ENCODE data around the gene PET100. TPM values are rescaled to one million over a fixed set of nuclear protein-coding genes. Genes with fewer than 3 reads are reported as not detected.

PET100 gene
- total and polyA plus RNA-seq, 2 experiments from 2014 or later: 8.6 to 636 TPM

DNA sequence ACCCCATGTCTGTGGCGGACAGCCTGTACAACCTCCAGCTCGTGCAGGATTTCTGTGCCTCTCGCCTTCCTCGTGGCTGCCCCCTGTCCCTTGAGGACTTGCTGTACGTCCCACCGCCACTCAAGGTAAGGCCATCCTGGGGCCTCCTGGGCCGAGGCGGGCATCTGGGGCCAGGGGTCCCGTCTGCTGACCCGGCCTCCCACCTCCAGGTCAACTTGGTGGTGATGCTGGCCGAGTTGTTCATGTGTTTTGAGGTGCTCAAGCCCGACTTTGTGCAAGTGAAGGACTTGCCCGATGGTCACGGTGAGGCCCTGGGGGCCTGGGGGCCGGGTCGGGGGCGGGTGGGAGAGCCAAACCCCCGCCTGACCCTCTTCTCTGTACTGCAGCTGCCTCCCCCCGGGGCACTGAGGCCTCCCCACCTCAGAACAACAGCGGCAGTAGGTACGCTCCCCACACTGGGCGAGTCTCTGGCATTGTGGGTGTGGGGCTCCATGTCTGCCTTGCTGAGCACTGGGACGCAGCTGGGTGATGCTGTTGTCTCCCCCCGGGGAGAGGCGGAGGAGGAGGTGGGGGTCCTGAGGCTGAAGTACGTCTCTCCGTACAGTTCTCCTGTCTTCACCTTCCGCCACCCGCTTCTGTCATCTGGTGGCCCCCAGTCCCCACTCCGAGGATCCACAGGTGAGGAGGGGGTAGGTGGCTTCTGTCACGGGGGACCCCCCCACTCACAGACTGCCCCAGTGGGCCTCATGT lies 18.9 kb upstream of the PET100 start:
- peaks cover 3% of the 10 kb centered on the region; the same call in 2 of the 3 replicates for H3K4me1 Mint-ChIP-seq
- Histone ChIP-seq H4K20me1 (replicated peaks; ENCODE audit: insufficient read depth) (peaks cover 4% of the 10 kb centered on the region; the same call in 1 of the 2 replicates), H2AFZ (no peak overlapping the region), H3K4me2 (no peak overlapping the region), H3K4me1 (ENCODE audit: insufficient read depth) (no peaks in the 10 kb centered on the region), H3K27me3 (ENCODE audit: insufficient read depth) (no peaks in the 10 kb centered on the region), H3K36me3 (ENCODE audit: insufficient read depth) (no peaks in the 10 kb centered on the region; the same call in 1 of the 2 replicates), H3F3A (replicated peaks; ENCODE audit: low read depth) (no peaks in the 10 kb centered on the region), H3K9me2 (ENCODE audit: insufficient read depth) (no peaks in the 10 kb centered on the region), H3K27ac (ENCODE audit: low read depth) (no peak overlapping the region), H3K4me3 (no peak overlapping the region), H3K79me2 (replicated peaks; ENCODE audit: insufficient read depth) (no peaks in the 10 kb centered on the region)
- no peak for TF ChIP-seq JUNB (IDR thresholded peaks at IDR 0.05; ENCODE audit: unreplicated experiment)
- TF ChIP-seq EZH2phosphoT487 (IDR thresholded peaks at IDR 0.05; ENCODE audit: unreplicated experiment): no peak
- TF ChIP-seq CREB1 (CRISPR knock-in tag; IDR thresholded peaks at IDR 0.05; ENCODE audit: low read depth): no peak
- no peak for TF ChIP-seq POLR2AphosphoS5 (IDR thresholded peaks at IDR 0.05; ENCODE audit: low read depth)
- TF ChIP-seq, protein P1, sequence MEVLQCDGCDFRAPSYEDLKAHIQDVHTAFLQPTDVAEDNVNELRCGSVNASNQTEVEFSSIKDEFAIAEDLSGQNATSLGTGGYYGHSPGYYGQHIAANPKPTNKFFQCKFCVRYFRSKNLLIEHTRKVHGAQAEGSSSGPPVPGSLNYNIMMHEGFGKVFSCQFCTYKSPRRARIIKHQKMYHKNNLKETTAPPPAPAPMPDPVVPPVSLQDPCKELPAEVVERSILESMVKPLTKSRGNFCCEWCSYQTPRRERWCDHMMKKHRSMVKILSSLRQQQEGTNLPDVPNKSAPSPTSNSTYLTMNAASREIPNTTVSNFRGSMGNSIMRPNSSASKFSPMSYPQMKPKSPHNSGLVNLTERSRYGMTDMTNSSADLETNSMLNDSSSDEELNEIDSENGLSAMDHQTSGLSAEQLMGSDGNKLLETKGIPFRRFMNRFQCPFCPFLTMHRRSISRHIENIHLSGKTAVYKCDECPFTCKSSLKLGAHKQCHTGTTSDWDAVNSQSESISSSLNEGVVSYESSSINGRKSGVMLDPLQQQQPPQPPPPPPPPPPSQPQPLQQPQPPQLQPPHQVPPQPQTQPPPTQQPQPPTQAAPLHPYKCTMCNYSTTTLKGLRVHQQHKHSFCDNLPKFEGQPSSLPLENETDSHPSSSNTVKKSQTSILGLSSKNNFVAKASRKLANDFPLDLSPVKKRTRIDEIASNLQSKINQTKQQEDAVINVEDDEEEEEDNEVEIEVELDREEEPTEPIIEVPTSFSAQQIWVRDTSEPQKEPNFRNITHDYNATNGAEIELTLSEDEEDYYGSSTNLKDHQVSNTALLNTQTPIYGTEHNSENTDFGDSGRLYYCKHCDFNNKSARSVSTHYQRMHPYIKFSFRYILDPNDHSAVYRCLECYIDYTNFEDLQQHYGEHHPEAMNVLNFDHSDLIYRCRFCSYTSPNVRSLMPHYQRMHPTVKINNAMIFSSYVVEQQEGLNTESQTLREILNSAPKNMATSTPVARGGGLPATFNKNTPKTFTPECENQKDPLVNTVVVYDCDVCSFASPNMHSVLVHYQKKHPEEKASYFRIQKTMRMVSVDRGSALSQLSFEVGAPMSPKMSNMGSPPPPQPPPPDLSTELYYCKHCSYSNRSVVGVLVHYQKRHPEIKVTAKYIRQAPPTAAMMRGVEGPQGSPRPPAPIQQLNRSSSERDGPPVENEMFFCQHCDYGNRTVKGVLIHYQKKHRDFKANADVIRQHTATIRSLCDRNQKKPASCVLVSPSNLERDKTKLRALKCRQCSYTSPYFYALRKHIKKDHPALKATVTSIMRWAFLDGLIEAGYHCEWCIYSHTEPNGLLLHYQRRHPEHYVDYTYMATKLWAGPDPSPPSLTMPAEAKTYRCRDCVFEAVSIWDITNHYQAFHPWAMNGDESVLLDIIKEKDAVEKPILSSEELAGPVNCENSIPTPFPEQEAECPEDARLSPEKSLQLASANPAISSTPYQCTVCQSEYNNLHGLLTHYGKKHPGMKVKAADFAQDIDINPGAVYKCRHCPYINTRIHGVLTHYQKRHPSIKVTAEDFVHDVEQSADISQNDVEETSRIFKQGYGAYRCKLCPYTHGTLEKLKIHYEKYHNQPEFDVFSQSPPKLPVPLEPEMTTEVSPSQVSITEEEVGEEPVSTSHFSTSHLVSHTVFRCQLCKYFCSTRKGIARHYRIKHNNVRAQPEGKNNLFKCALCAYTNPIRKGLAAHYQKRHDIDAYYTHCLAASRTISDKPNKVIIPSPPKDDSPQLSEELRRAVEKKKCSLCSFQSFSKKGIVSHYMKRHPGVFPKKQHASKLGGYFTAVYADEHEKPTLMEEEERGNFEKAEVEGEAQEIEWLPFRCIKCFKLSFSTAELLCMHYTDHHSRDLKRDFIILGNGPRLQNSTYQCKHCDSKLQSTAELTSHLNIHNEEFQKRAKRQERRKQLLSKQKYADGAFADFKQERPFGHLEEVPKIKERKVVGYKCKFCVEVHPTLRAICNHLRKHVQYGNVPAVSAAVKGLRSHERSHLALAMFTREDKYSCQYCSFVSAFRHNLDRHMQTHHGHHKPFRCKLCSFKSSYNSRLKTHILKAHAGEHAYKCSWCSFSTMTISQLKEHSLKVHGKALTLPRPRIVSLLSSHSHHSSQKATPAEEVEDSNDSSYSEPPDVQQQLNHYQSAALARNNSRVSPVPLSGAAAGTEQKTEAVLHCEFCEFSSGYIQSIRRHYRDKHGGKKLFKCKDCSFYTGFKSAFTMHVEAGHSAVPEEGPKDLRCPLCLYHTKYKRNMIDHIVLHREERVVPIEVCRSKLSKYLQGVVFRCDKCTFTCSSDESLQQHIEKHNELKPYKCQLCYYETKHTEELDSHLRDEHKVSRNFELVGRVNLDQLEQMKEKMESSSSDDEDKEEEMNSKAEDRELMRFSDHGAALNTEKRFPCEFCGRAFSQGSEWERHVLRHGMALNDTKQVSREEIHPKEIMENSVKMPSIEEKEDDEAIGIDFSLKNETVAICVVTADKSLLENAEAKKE (CRISPR knock-in tag; IDR thresholded peaks at IDR 0.05): no peak
- TF ChIP-seq, protein P2, sequence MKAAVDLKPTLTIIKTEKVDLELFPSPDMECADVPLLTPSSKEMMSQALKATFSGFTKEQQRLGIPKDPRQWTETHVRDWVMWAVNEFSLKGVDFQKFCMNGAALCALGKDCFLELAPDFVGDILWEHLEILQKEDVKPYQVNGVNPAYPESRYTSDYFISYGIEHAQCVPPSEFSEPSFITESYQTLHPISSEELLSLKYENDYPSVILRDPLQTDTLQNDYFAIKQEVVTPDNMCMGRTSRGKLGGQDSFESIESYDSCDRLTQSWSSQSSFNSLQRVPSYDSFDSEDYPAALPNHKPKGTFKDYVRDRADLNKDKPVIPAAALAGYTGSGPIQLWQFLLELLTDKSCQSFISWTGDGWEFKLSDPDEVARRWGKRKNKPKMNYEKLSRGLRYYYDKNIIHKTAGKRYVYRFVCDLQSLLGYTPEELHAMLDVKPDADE (IDR thresholded peaks at IDR 0.05): no peak
- TF ChIP-seq NANOG (IDR thresholded peaks at IDR 0.05; ENCODE audit: borderline replicate concordance): no peak
- TF ChIP-seq, protein P3, sequence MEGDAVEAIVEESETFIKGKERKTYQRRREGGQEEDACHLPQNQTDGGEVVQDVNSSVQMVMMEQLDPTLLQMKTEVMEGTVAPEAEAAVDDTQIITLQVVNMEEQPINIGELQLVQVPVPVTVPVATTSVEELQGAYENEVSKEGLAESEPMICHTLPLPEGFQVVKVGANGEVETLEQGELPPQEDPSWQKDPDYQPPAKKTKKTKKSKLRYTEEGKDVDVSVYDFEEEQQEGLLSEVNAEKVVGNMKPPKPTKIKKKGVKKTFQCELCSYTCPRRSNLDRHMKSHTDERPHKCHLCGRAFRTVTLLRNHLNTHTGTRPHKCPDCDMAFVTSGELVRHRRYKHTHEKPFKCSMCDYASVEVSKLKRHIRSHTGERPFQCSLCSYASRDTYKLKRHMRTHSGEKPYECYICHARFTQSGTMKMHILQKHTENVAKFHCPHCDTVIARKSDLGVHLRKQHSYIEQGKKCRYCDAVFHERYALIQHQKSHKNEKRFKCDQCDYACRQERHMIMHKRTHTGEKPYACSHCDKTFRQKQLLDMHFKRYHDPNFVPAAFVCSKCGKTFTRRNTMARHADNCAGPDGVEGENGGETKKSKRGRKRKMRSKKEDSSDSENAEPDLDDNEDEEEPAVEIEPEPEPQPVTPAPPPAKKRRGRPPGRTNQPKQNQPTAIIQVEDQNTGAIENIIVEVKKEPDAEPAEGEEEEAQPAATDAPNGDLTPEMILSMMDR (conservative IDR thresholded peaks at IDR 0.05; ENCODE audit: low read depth in 2 of 2): no peak
- TF ChIP-seq STAT1 (IDR thresholded peaks at IDR 0.05; ENCODE audit: unreplicated experiment): no peak
- TF ChIP-seq ZNF114 (CRISPR knock-in tag; IDR thresholded peaks at IDR 0.05): no peak
- no peak for TF ChIP-seq ZNF331 (CRISPR knock-in tag; IDR thresholded peaks at IDR 0.05; ENCODE audit: low read depth)
- no peak for TF ChIP-seq EZH2 (IDR thresholded peaks at IDR 0.05; ENCODE audit: low read depth, unreplicated experiment)
- ATAC-seq: no peak
- DNase-seq (ENCODE audit: low spot score): no peak
- peaks cover 2% of the 10 kb centered on the region; the same call in 2 of the 3 replicates for H3K9me3 Mint-ChIP-seq
- no peak overlapping the region for H3K27ac Mint-ChIP-seq
- peaks cover 23% of the 10 kb centered on the region for H3K36me3 Mint-ChIP-seq (ENCODE audit: low read depth)
- no peak overlapping the region for H3K4me3 Mint-ChIP-seq
- peaks cover 6% of the 10 kb centered on the region for H3K27me3 Mint-ChIP-seq (ENCODE audit: insufficient read depth, low read depth, poor library complexity)
